DND-41 (cell line): ENCODE results near the gene GNA14.

Experiments
- CTCF ChIP-seq: IDR thresholded peaks from 2 replicates; pipeline ENCODE4 v1.5.1; 2012; ENCODE audit warnings: borderline replicate concordance, low read length, moderate library complexity, mild to moderate bottlenecking; ENCODE audit not compliant: poor library complexity, severe bottlenecking; ENCODE audit errors: extremely low read depth
- EZH2 ChIP-seq: IDR thresholded peaks from 3 replicates; pipeline ENCODE4 v1.6.1; 2012; ENCODE audit warnings: borderline replicate concordance, low read depth, mild to moderate bottlenecking, moderate library complexity, low read length, inconsistent platforms; ENCODE audit not compliant: severe bottlenecking

- TF ChIP-seq CTCF, result no peak
- no peak for TF ChIP-seq EZH2
Measured at GRCh38 chr9:77502568-77502967, 145.6 kb downstream of the GNA14 start.
